Measurements from ENCODE around the gene SESN1.
"Not testable (repeated sequence)": the region's sequence is repeated elsewhere in the genome, so short reads cannot be mapped to it uniquely, and the experiment has no call there.

The SESN1 gene

GRCh38 chr6:108978638-108979037 lies 116.0 kb downstream of the SESN1 start:
- ATAC-seq (replicated peaks; ENCODE audit: extremely low read depth, poor library complexity, severe bottlenecking); H3K36me3 Mint-ChIP-seq (ENCODE audit: insufficient read depth); H3K27me3 Mint-ChIP-seq; H3K4me3 Mint-ChIP-seq; DNase-seq (ENCODE audit: low spot score in 2 of 2): not testable (repeated sequence)
- H3K4me1 Mint-ChIP-seq, result peaks cover 12% of the 10 kb centered on the region
- peaks cover 24% of the 10 kb centered on the region for H3K9me3 Mint-ChIP-seq
- peak overlapping the region; percentile 32 for H3K27ac Mint-ChIP-seq (ENCODE audit: low read depth)

- DNase-seq (ENCODE audit: low spot score in 2 of 2), result no peak
- no peaks in the 10 kb centered on the region for H3K36me3 Mint-ChIP-seq (ENCODE audit: insufficient read depth)
- no peaks in the 10 kb centered on the region for H3K27me3 Mint-ChIP-seq
- peaks cover 13% of the 10 kb centered on the region for H3K9me3 Mint-ChIP-seq
- ATAC-seq (replicated peaks; ENCODE audit: extremely low read depth, poor library complexity, severe bottlenecking), result no peak
- no peak overlapping the region for H3K4me3 Mint-ChIP-seq
- peaks cover 12% of the 10 kb centered on the region for H3K4me1 Mint-ChIP-seq
- H3K27ac Mint-ChIP-seq (ENCODE audit: low read depth), result no peak overlapping the region
Observed at GRCh38 chr6:108974201-108974600, 120.4 kb downstream of the SESN1 start.

GRCh38 chr6:108969776-108970175 lies 124.9 kb downstream of the SESN1 start:
- H3K4me3 Mint-ChIP-seq, result no peak overlapping the region
- H3K36me3 Mint-ChIP-seq (ENCODE audit: insufficient read depth), result peaks cover 5% of the 10 kb centered on the region
- DNase-seq (ENCODE audit: low spot score in 2 of 2), result no peak
- no peaks in the 10 kb centered on the region for H3K9me3 Mint-ChIP-seq
- H3K27me3 Mint-ChIP-seq, result no peaks in the 10 kb centered on the region
- no peak for ATAC-seq (replicated peaks; ENCODE audit: extremely low read depth, poor library complexity, severe bottlenecking)
- H3K27ac Mint-ChIP-seq (ENCODE audit: low read depth), result no peak overlapping the region
- H3K4me1 Mint-ChIP-seq, result peaks cover 16% of the 10 kb centered on the region

GRCh38 chr6:108968325-108969316 lies 126.0 kb downstream of the SESN1 start:
- no peak for ATAC-seq (replicated peaks; ENCODE audit: extremely low read depth, poor library complexity, severe bottlenecking)
- Mint-ChIP-seq H3K4me1 (peaks cover 16% of the 10 kb centered on the region), H3K9me3 (no peaks in the 10 kb centered on the region), H3K27me3 (no peaks in the 10 kb centered on the region), H3K4me3 (no peak overlapping the region), H3K36me3 (ENCODE audit: insufficient read depth) (peaks cover 5% of the 10 kb centered on the region), H3K27ac (ENCODE audit: low read depth) (no peak overlapping the region)
- no peak for DNase-seq (ENCODE audit: low spot score in 2 of 2)

GRCh38 chr6:108966855-108967755 lies 127.5 kb downstream of the SESN1 start:
- Mint-ChIP-seq H3K9me3 (no peaks in the 10 kb centered on the region), H3K4me1 (peaks cover 16% of the 10 kb centered on the region), H3K27ac (ENCODE audit: low read depth) (peak overlapping the region; percentile 23), H3K36me3 (ENCODE audit: insufficient read depth) (peaks cover 5% of the 10 kb centered on the region), H3K4me3 (no peak overlapping the region), H3K27me3 (no peaks in the 10 kb centered on the region)
- ATAC-seq (replicated peaks; ENCODE audit: extremely low read depth, poor library complexity, severe bottlenecking), result peak; percentile 60
- DNase-seq (ENCODE audit: low spot score in 2 of 2), result no peak

GRCh38 chr6:108966251-108966650 lies 128.4 kb downstream of the SESN1 start:
- H3K27me3 Mint-ChIP-seq, result no peaks in the 10 kb centered on the region
- DNase-seq (ENCODE audit: low spot score in 2 of 2), result no peak
- peaks cover 5% of the 10 kb centered on the region for H3K36me3 Mint-ChIP-seq (ENCODE audit: insufficient read depth)
- no peaks in the 10 kb centered on the region for H3K9me3 Mint-ChIP-seq
- no peak overlapping the region for H3K27ac Mint-ChIP-seq (ENCODE audit: low read depth)
- H3K4me3 Mint-ChIP-seq, result no peak overlapping the region
- H3K4me1 Mint-ChIP-seq, result peaks cover 16% of the 10 kb centered on the region
- no peak for ATAC-seq (replicated peaks; ENCODE audit: extremely low read depth, poor library complexity, severe bottlenecking)

GRCh38 chr6:108961985-108962384 lies 132.7 kb downstream of the SESN1 start:
- no peaks in the 10 kb centered on the region for H3K9me3 Mint-ChIP-seq
- H3K27me3 Mint-ChIP-seq, result no peaks in the 10 kb centered on the region
- peaks cover 24% of the 10 kb centered on the region for H3K4me1 Mint-ChIP-seq
- H3K27ac Mint-ChIP-seq (ENCODE audit: low read depth), result no peak overlapping the region
- H3K36me3 Mint-ChIP-seq (ENCODE audit: insufficient read depth), result peaks cover 7% of the 10 kb centered on the region
- ATAC-seq (replicated peaks; ENCODE audit: extremely low read depth, poor library complexity, severe bottlenecking), result no peak
- H3K4me3 Mint-ChIP-seq, result no peak overlapping the region
- no peak for DNase-seq (ENCODE audit: low spot score in 2 of 2)

- no peak for ATAC-seq (replicated peaks; ENCODE audit: extremely low read depth, poor library complexity, severe bottlenecking)
- Mint-ChIP-seq H3K36me3 (ENCODE audit: insufficient read depth) (peaks cover 5% of the 10 kb centered on the region), H3K4me1 (peaks cover 18% of the 10 kb centered on the region), H3K4me3 (no peak overlapping the region), H3K27ac (ENCODE audit: low read depth) (no peak overlapping the region), H3K9me3 (no peaks in the 10 kb centered on the region), H3K27me3 (no peaks in the 10 kb centered on the region)
- no peak for DNase-seq (ENCODE audit: low spot score in 2 of 2)
Observed at GRCh38 chr6:108961077-108961476, 133.6 kb downstream of the SESN1 start.

- ATAC-seq (replicated peaks; ENCODE audit: extremely low read depth, poor library complexity, severe bottlenecking) (no peak), DNase-seq (ENCODE audit: low spot score in 2 of 2) (no peak)
- no peak overlapping the region for H3K4me3 Mint-ChIP-seq
- no peaks in the 10 kb centered on the region for H3K27me3 Mint-ChIP-seq
- no peak overlapping the region for H3K27ac Mint-ChIP-seq (ENCODE audit: low read depth)
- peaks cover 5% of the 10 kb centered on the region for H3K36me3 Mint-ChIP-seq (ENCODE audit: insufficient read depth)
- no peaks in the 10 kb centered on the region for H3K9me3 Mint-ChIP-seq
- H3K4me1 Mint-ChIP-seq, result peaks cover 21% of the 10 kb centered on the region
Observed at GRCh38 chr6:108960601-108961000, 134.0 kb downstream of the SESN1 start.

- Mint-ChIP-seq H3K9me3 (no peaks in the 10 kb centered on the region), H3K36me3 (ENCODE audit: insufficient read depth) (peaks cover 4% of the 10 kb centered on the region), H3K4me1 (peaks cover 24% of the 10 kb centered on the region), H3K27me3 (no peaks in the 10 kb centered on the region), H3K27ac (ENCODE audit: low read depth) (no peak overlapping the region), H3K4me3 (no peak overlapping the region)
- DNase-seq (ENCODE audit: low spot score in 2 of 2) (no peak), ATAC-seq (replicated peaks; ENCODE audit: extremely low read depth, poor library complexity, severe bottlenecking) (no peak)
Observed at GRCh38 chr6:108959972-108960582, 134.6 kb downstream of the SESN1 start.

- Mint-ChIP-seq H3K4me3 (no peak overlapping the region), H3K27ac (ENCODE audit: low read depth) (no peak overlapping the region)
Observed at GRCh38 chr6:108958900-108959770, 135.5 kb downstream of the SESN1 start.

More at GRCh38 chr6:108958900-108959770, 135.5 kb downstream of the SESN1 start:
- ATAC-seq (replicated peaks; ENCODE audit: extremely low read depth, poor library complexity, severe bottlenecking) (no peak), DNase-seq (ENCODE audit: low spot score in 2 of 2) (no peak)
- Mint-ChIP-seq H3K9me3 (no peaks in the 10 kb centered on the region), H3K4me1 (peaks cover 24% of the 10 kb centered on the region), H3K27me3 (no peaks in the 10 kb centered on the region), H3K36me3 (ENCODE audit: insufficient read depth) (peaks cover 4% of the 10 kb centered on the region)

Measured in central memory CD8-positive, alpha-beta T cell (primary cell).